ENCODE results near the gene CORO2B.

Gene CORO2B

GRCh38 chr15:68683551-68683950 lies 104.8 kb downstream of the CORO2B start:
- no peak overlapping the region for H3K4me3 ChIP-seq (ENCODE audit: low read depth, low read length)
- TF ChIP-seq CTCF (IDR thresholded peaks at IDR 0.05; ENCODE audit: low read depth, low read length), result no peak

GRCh38 chr15:68684476-68684875 lies 105.7 kb downstream of the CORO2B start:
- TF ChIP-seq CTCF (IDR thresholded peaks at IDR 0.05; ENCODE audit: low read depth, low read length), result no peak
- no peak overlapping the region for H3K4me3 ChIP-seq (ENCODE audit: low read depth, low read length)

- no peak for TF ChIP-seq CTCF (IDR thresholded peaks at IDR 0.05; ENCODE audit: low read depth, low read length)
- H3K4me3 ChIP-seq (ENCODE audit: low read depth, low read length), result no peak overlapping the region
Observed at GRCh38 chr15:68687136-68687735, 108.4 kb downstream of the CORO2B start.

GRCh38 chr15:68691705-68692104 lies 112.9 kb downstream of the CORO2B start:
- H3K4me3 ChIP-seq (ENCODE audit: low read depth, low read length), result no peak overlapping the region
- no peak for TF ChIP-seq CTCF (IDR thresholded peaks at IDR 0.05; ENCODE audit: low read depth, low read length)

GRCh38 chr15:68693071-68693470 lies 114.3 kb downstream of the CORO2B start:
- H3K4me3 ChIP-seq (ENCODE audit: low read depth, low read length), result no peak overlapping the region
- TF ChIP-seq CTCF (IDR thresholded peaks at IDR 0.05; ENCODE audit: low read depth, low read length), result no peak

- no peak overlapping the region for H3K4me3 ChIP-seq (ENCODE audit: low read depth, low read length)
- no peak for TF ChIP-seq CTCF (IDR thresholded peaks at IDR 0.05; ENCODE audit: low read depth, low read length)
Observed at GRCh38 chr15:68694111-68694510, 115.3 kb downstream of the CORO2B start.

GRCh38 chr15:68695061-68695595 lies 116.3 kb downstream of the CORO2B start:
- TF ChIP-seq CTCF (IDR thresholded peaks at IDR 0.05; ENCODE audit: low read depth, low read length), result no peak
- no peak overlapping the region for H3K4me3 ChIP-seq (ENCODE audit: low read depth, low read length)

Data from WI38 (cell line).